HEK293 (cell line): ENCODE measurements around the gene ADGRD2.

Experiments
- CTCF ChIA-PET: fragments of 350-600 bp; formaldehyde crosslinking; extraction: SDS; loops from one replicate; lab custom pipeline; 2021; ENCODE audit warnings: antibody characterized with exemption; lab: Yijun Ruan, JAX
- POLR2A ChIA-PET: fragments of 300-600 bp; formaldehyde crosslinking; extraction: SDS; loops from one replicate; lab custom pipeline; 2020; ENCODE audit warnings: antibody characterized with exemption, inconsistent platforms; lab: Yijun Ruan, JAX
- H3K27ac ChIP-seq: fragments of 200-500 bp; sonication (Bioruptor generic); 2 replicates; pipeline ENCODE4 v1.5.1; 2014; ENCODE audit warnings: low read depth, low read length, control low read depth, inconsistent platforms; ENCODE audit errors: extremely low read depth
- H3K36me3 ChIP-seq, 2 experiments: fragments of 200-500 bp in 1 of 2; sonication (Bioruptor generic) in 1 of 2; 1 replicate in 1 of 2; 2 replicates in 1 of 2; pipeline ENCODE4 v1.5.1; 2014 to 2017; ENCODE audit warnings: inconsistent platforms in 2 of 2, low read length in 2 of 2; ENCODE audit not compliant: control insufficient read depth in 2 of 2, insufficient read depth in 1 of 2
- H3K4me1 ChIP-seq: fragments of 200-500 bp; sonication (Bioruptor generic); 2 replicates; pipeline ENCODE4 v1.5.1; 2014; ENCODE audit warnings: mild to moderate bottlenecking, low read length, inconsistent platforms; ENCODE audit not compliant: control insufficient read depth, insufficient read depth
- H3K4me3 ChIP-seq: 2 replicates; pipeline ENCODE4 v1.5.1; 2011; ENCODE audit warnings: low read depth, mild to moderate bottlenecking, control low read depth, low read length, moderate library complexity
- H3K9me3 ChIP-seq: fragments of 200-500 bp; sonication (Bioruptor generic); 2 replicates; pipeline ENCODE4 v1.5.1; 2014; ENCODE audit warnings: low read depth, low read length, inconsistent platforms; ENCODE audit not compliant: control insufficient read depth, insufficient read depth
- ATF2 ChIP-seq: fragments of 450-650 bp; formaldehyde crosslinking; IDR thresholded peaks from 2 replicates; pipeline ENCODE4 v1.5.1; 2016; ENCODE audit warnings: missing biosample characterization, missing genetic modification characterization, low read depth
- KLF16 ChIP-seq: fragments of 450-650 bp; formaldehyde crosslinking; IDR thresholded peaks from 2 replicates; pipeline ENCODE4 v1.5.1; 2017; ENCODE audit warnings: missing biosample characterization, missing genetic modification characterization
- PATZ1 ChIP-seq: fragments of 450-650 bp; formaldehyde crosslinking; IDR thresholded peaks from 2 replicates; pipeline ENCODE4 v1.5.1; 2016; ENCODE audit warnings: missing biosample characterization, missing genetic modification characterization
- PBX3 ChIP-seq: sonication (generic); formaldehyde crosslinking; IDR thresholded peaks from 2 replicates; pipeline ENCODE4 v1.8.1; 2022; ENCODE audit warnings: mild to moderate bottlenecking, moderate library complexity, missing genetic modification reagents
- PRDM1 ChIP-seq: fragments of 450-650 bp; formaldehyde crosslinking; IDR thresholded peaks from 2 replicates; pipeline ENCODE4; 2016; ENCODE audit warnings: missing biosample characterization, missing genetic modification characterization
- PRDM4 ChIP-seq: fragments of 450-650 bp; formaldehyde crosslinking; IDR thresholded peaks from 2 replicates; pipeline ENCODE4 v1.5.1; 2017; ENCODE audit warnings: missing biosample characterization, missing genetic modification characterization
- SP2 ChIP-seq: fragments of 450-650 bp; formaldehyde crosslinking; IDR thresholded peaks from 2 replicates; pipeline ENCODE4 v1.5.1; 2016; ENCODE audit warnings: missing biosample characterization, missing genetic modification characterization
- ZNF266 ChIP-seq: fragments of 450-650 bp; formaldehyde crosslinking; IDR thresholded peaks from 2 replicates; pipeline ENCODE4 v1.5.1; 2016; ENCODE audit warnings: missing biosample characterization, missing genetic modification characterization, low read depth
- ZNF280D ChIP-seq: fragments of 450-650 bp; formaldehyde crosslinking; IDR thresholded peaks from 2 replicates; pipeline ENCODE4 v1.5.1; 2016; ENCODE audit warnings: missing biosample characterization, missing genetic modification characterization
- ZNF366 ChIP-seq: fragments of 450-650 bp; formaldehyde crosslinking; conservative IDR thresholded peaks from 2 replicates; pipeline ENCODE4 v1.5.1; 2016; ENCODE audit warnings: missing biosample characterization, missing genetic modification characterization
- ZNF530 ChIP-seq: fragments of 450-650 bp; formaldehyde crosslinking; IDR thresholded peaks from 2 replicates; pipeline ENCODE4 v1.5.1; 2016; ENCODE audit warnings: low read depth, missing biosample characterization, missing genetic modification characterization
- ZNF561 ChIP-seq: fragments of 450-650 bp; IDR thresholded peaks from 2 replicates; pipeline ENCODE4 v1.5.1; 2018; ENCODE audit warnings: missing biosample characterization, missing genetic modification characterization, borderline replicate concordance
- ZNF776 ChIP-seq: fragments of 450-650 bp; formaldehyde crosslinking; IDR thresholded peaks from 2 replicates; pipeline ENCODE4 v1.5.0; 2017; ENCODE audit warnings: missing biosample characterization, missing genetic modification characterization, borderline replicate concordance

Gene ADGRD2

GRCh38 chr9:124501771-124502320 lies 51.6 kb downstream of the ADGRD2 start:
- Histone ChIP-seq H3K27ac (no peak overlapping the region), H3K9me3 (no peaks in the 10 kb centered on the region), H3K4me1 (no peaks in the 10 kb centered on the region), H3K36me3 (no peaks in the 10 kb centered on the region), H3K4me3 (no peak overlapping the region)
- ChIA-PET CTCF (interaction anchor here (0.9 kb wide), 1 partner anchor 80 kb away, joined by 3 read pairs; no protein-coding TSS in a partner anchor), POLR2A (no interaction called here)
- TF ChIP-seq ZNF366 (0 out of 2 replicates have a peak, but pooled peaks have one; percentile 32), ZNF776 (no peak), SP2 (tag by site-specific recombination) (no peak), ATF2 (tag by site-specific recombination) (no peak), KLF16 (no peak)

- Histone ChIP-seq H3K9me3 (no peaks in the 10 kb centered on the region), H3K4me3 (no peak overlapping the region), H3K27ac (no peak overlapping the region), H3K36me3 (no peaks in the 10 kb centered on the region), H3K4me1 (no peaks in the 10 kb centered on the region)
- TF ChIP-seq PRDM4 (no peak), PRDM1 (tag by site-specific recombination) (no peak), ZNF561 (tag by site-specific recombination) (no peak), PATZ1 (tag by site-specific recombination) (no peak), PBX3 (CRISPR knock-in tag) (no peak), ZNF530 (no peak), ZNF280D (tag by site-specific recombination) (no peak), ZNF776 (no peak), ZNF266 (no peak)
- ChIA-PET POLR2A (no interaction called here), CTCF (interaction anchor here (0.7 kb wide), 1 partner anchor 15 kb away, joined by 3 read pairs; no protein-coding TSS in a partner anchor)
Measured at GRCh38 chr9:124502711-124503702, 52.8 kb downstream of the ADGRD2 start.
